WTC11 (cell line): ENCODE measurements around the gene GPR17. TPM values are rescaled to one million over a fixed set of nuclear protein-coding genes. Genes with fewer than 3 reads are reported as not detected.

Source experiments
- ATAC-seq: fragments of 200-7000 bp; cut with Tn5 transposase; 2 replicates; pipeline ENCODE4 v1.10.0; 2021; ENCODE audit warnings: mild to moderate bottlenecking, moderate library complexity
- CTCF ChIA-PET: fragments of 300-600 bp; sonication (Branson Sonifier 250); formaldehyde crosslinking; loops from one replicate; lab custom pipeline; 2021; ENCODE audit warnings: antibody characterized with exemption; lab: Charles Lee
- POLR2A ChIA-PET: fragments of 350-600 bp; sonication (Branson Sonifier 250); formaldehyde crosslinking; loops from one replicate; lab custom pipeline; 2021; ENCODE audit warnings: antibody characterized with exemption; lab: Charles Lee
- DNase-seq: peaks from one replicate; pipeline ENCODE4 v3.0.0; 2021; ENCODE audit warnings: low spot score
- H3K27ac Mint-ChIP-seq: 2 replicates; pipeline ENCODE4 v1.8.0; 2021; ENCODE audit warnings: mixed read lengths
- H3K27me3 Mint-ChIP-seq: 2 replicates; pipeline ENCODE4 v1.8.0; 2021; ENCODE audit warnings: low read depth, mild to moderate bottlenecking, moderate library complexity, mixed read lengths
- H3K36me3 Mint-ChIP-seq: 2 replicates; pipeline ENCODE4 v1.8.0; 2021; ENCODE audit warnings: mixed read lengths
- H3K4me1 Mint-ChIP-seq: 2 replicates; pipeline ENCODE4 v1.8.0; 2022; ENCODE audit warnings: mixed read lengths
- H3K4me3 Mint-ChIP-seq: 2 replicates; pipeline ENCODE4 v1.8.0; 2021; ENCODE audit warnings: mild to moderate bottlenecking, moderate library complexity, mixed read lengths
- H3K9me3 Mint-ChIP-seq: 2 replicates; pipeline ENCODE4 v1.8.0; 2021; ENCODE audit warnings: mixed read lengths
- ATF1 ChIP-seq: sonication (generic); formaldehyde crosslinking; IDR thresholded peaks from 2 replicates; pipeline ENCODE4 v1.8.1; 2023; ENCODE audit warnings: mild to moderate bottlenecking, moderate library complexity, missing genetic modification reagents
- ETV6 ChIP-seq: sonication (generic); formaldehyde crosslinking; IDR thresholded peaks from 2 replicates; pipeline ENCODE4 v1.8.1; 2022; ENCODE audit warnings: mild to moderate bottlenecking, missing genetic modification reagents
- FOXJ3 ChIP-seq: sonication (generic); formaldehyde crosslinking; IDR thresholded peaks from 2 replicates; pipeline ENCODE4 v1.9.0; 2021; ENCODE audit warnings: missing genetic modification reagents, mild to moderate bottlenecking, borderline replicate concordance
- FOXP4 ChIP-seq: sonication (generic); formaldehyde crosslinking; IDR thresholded peaks from 2 replicates; pipeline ENCODE4 v1.8.0; 2022; ENCODE audit warnings: mild to moderate bottlenecking, missing genetic modification reagents
- GABPB1 ChIP-seq: sonication (generic); formaldehyde crosslinking; IDR thresholded peaks from 2 replicates; pipeline ENCODE4 v1.8.1; 2023; ENCODE audit warnings: mild to moderate bottlenecking, missing genetic modification reagents
- HMGXB4 ChIP-seq: sonication (generic); formaldehyde crosslinking; IDR thresholded peaks from 2 replicates; pipeline ENCODE4 v1.8.1; 2023; ENCODE audit warnings: mild to moderate bottlenecking, moderate library complexity, missing genetic modification reagents
- JUN ChIP-seq: sonication (generic); formaldehyde crosslinking; IDR thresholded peaks from 2 replicates; pipeline ENCODE4 v1.8.0; 2023; ENCODE audit warnings: mild to moderate bottlenecking, missing genetic modification reagents
- MAX ChIP-seq: sonication (generic); formaldehyde crosslinking; IDR thresholded peaks from 2 replicates; pipeline ENCODE4 v1.8.0; 2022; ENCODE audit warnings: mild to moderate bottlenecking, missing genetic modification reagents
- MLX ChIP-seq: sonication (generic); formaldehyde crosslinking; IDR thresholded peaks from 2 replicates; pipeline ENCODE4 v1.8.1; 2023; ENCODE audit warnings: mild to moderate bottlenecking, missing genetic modification reagents, moderate library complexity
- NFYB ChIP-seq: sonication (generic); formaldehyde crosslinking; conservative IDR thresholded peaks from 2 replicates; pipeline ENCODE4 v1.8.0; 2022; ENCODE audit warnings: low read depth, missing genetic modification reagents
- NR3C1 ChIP-seq: sonication (generic); formaldehyde crosslinking; conservative IDR thresholded peaks from 2 replicates; pipeline ENCODE4 v1.8.1; 2023; ENCODE audit warnings: low read depth, mild to moderate bottlenecking, missing genetic modification reagents
- TEAD1 ChIP-seq: sonication (generic); formaldehyde crosslinking; IDR thresholded peaks from 2 replicates; pipeline ENCODE4 v1.8.0; 2022; ENCODE audit warnings: mild to moderate bottlenecking, missing genetic modification reagents
- TP53 ChIP-seq: sonication (generic); formaldehyde crosslinking; IDR thresholded peaks from 2 replicates; pipeline ENCODE4 v1.8.1; 2023; ENCODE audit warnings: mild to moderate bottlenecking, missing genetic modification reagents
- ZNF138 ChIP-seq: sonication (generic); formaldehyde crosslinking; conservative IDR thresholded peaks from 2 replicates; pipeline ENCODE4 v1.8.1; 2022; ENCODE audit warnings: mild to moderate bottlenecking, moderate library complexity, missing genetic modification reagents
- ZNF512 ChIP-seq: sonication (generic); formaldehyde crosslinking; IDR thresholded peaks from 2 replicates; pipeline ENCODE4 v1.8.1; 2022; ENCODE audit warnings: missing genetic modification reagents, borderline replicate concordance
- total RNA-seq: library from RNA; stranded (reverse); gene quantifications from 3 replicates; pipeline ENCODE4 v1.2.3, GENCODE V29; 2021

Gene GPR17
- total RNA-seq, 1 experiment from 2014 or later: not detected

GRCh38 chr2:127658641-127659407, 12.9 kb downstream of the GPR17 start:
- DNase-seq (no peak), ATAC-seq (no peak)
- ChIA-PET CTCF (no interaction called here), POLR2A (no interaction called here)
- Mint-ChIP-seq H3K27ac (no peak overlapping the region), H3K4me3 (no peak overlapping the region), H3K36me3 (no peaks in the 10 kb centered on the region), H3K9me3 (peaks cover 9% of the 10 kb centered on the region), H3K27me3 (peaks cover 10% of the 10 kb centered on the region), H3K4me1 (peaks cover 3% of the 10 kb centered on the region)
- no peak for TF ChIP-seq FOXJ3 (CRISPR knock-in tag)
- TF ChIP-seq ETV6 (CRISPR knock-in tag): no peak
- TF ChIP-seq TEAD1: no peak
- peak; percentile 79 for TF ChIP-seq GABPB1 (CRISPR knock-in tag)

- no peaks in the 10 kb centered on the region for H3K36me3 Mint-ChIP-seq
- H3K4me1 Mint-ChIP-seq: peaks cover 3% of the 10 kb centered on the region
- H3K9me3 Mint-ChIP-seq: peaks cover 9% of the 10 kb centered on the region
- H3K27ac Mint-ChIP-seq: no peak overlapping the region
- H3K27me3 Mint-ChIP-seq: peaks cover 16% of the 10 kb centered on the region
- no peak overlapping the region for H3K4me3 Mint-ChIP-seq
- CTCF ChIA-PET: interaction anchor here (1.4 kb wide), 1 partner anchor 9 kb away, joined by 7 read pairs; no protein-coding TSS in a partner anchor
- DNase-seq: no peak
- ATAC-seq: no peak
- POLR2A ChIA-PET: no interaction called here
- TF ChIP-seq NFYB (CRISPR knock-in tag) (peak; percentile 43; the same call in 1 of the 2 replicates), HMGXB4 (CRISPR knock-in tag) (no peak)
These were observed 13.7 kb downstream of the GPR17 start for GRCh38 chr2:127659408-127660290.

- Mint-ChIP-seq H3K27me3 (peaks cover 22% of the 10 kb centered on the region), H3K27ac (no peak overlapping the region), H3K4me3 (no peak overlapping the region), H3K9me3 (peaks cover 9% of the 10 kb centered on the region), H3K4me1 (peaks cover 3% of the 10 kb centered on the region), H3K36me3 (no peaks in the 10 kb centered on the region)
- ATAC-seq (no peak), DNase-seq (no peak)
- POLR2A ChIA-PET: no interaction called here
- no peak for TF ChIP-seq JUN
- TF ChIP-seq ZNF512 (CRISPR knock-in tag): no peak
- TF ChIP-seq MAX (CRISPR knock-in tag): no peak
- no peak for TF ChIP-seq NR3C1 (CRISPR knock-in tag)
- no peak for TF ChIP-seq ZNF138 (CRISPR knock-in tag)
- TF ChIP-seq FOXP4 (CRISPR knock-in tag): no peak
- no peak for TF ChIP-seq TP53 (CRISPR knock-in tag)
- no peak for TF ChIP-seq HMGXB4 (CRISPR knock-in tag)
- no peak for TF ChIP-seq ATF1 (CRISPR knock-in tag)
- TF ChIP-seq MLX (CRISPR knock-in tag): no peak
- TF ChIP-seq, all 79 proteins: peak for 0
- CTCF ChIA-PET: interaction anchor here (1.1 to 1.4 kb wide), 2 partner anchors 10 to 69 kb away, joined by 3 to 7 read pairs; no protein-coding TSS in a partner anchor
These were observed 14.3 kb downstream of the GPR17 start for GRCh38 chr2:127660291-127660578.
